Mesendoderm (in vitro differentiated cells): ENCODE results near the gene FASTKD2. TPM values are rescaled to one million over a fixed set of nuclear protein-coding genes. Genes with fewer than 3 reads are reported as not detected.

ENCODE experiments used
- DNase-seq: peaks from one replicate; pipeline ENCODE4 v3.0.0; 2013
- H2AK5ac ChIP-seq: 2 replicates; pipeline ENCODE4 v1.6.1; 2013; ENCODE audit warnings: low read length, inconsistent platforms
- H2BK120ac ChIP-seq: 2 replicates; pipeline ENCODE4 v1.6.1; 2013; ENCODE audit warnings: low read depth, mild to moderate bottlenecking, low read length, moderate library complexity, mixed read lengths
- H2BK15ac ChIP-seq: replicated peaks from 2 replicates; pipeline ENCODE4 v1.6.1; 2013; ENCODE audit warnings: low read depth, mild to moderate bottlenecking, moderate library complexity
- H2BK5ac ChIP-seq: 2 replicates; pipeline ENCODE4 v1.6.1; 2013; ENCODE audit warnings: low read length, inconsistent platforms
- H3K18ac ChIP-seq: 2 replicates; pipeline ENCODE4 v1.6.1; 2013; ENCODE audit warnings: mild to moderate bottlenecking, low read length, mixed read lengths
- H3K23ac ChIP-seq: one replicate; pipeline ENCODE4 v1.6.1; 2013; ENCODE audit warnings: low read length
- H3K27ac ChIP-seq: 2 replicates; pipeline ENCODE4 v1.5.1; 2013; ENCODE audit warnings: low read depth, mild to moderate bottlenecking, inconsistent platforms, low read length, moderate library complexity
- H3K27me3 ChIP-seq: 2 replicates; pipeline ENCODE4 v1.6.1; 2013; ENCODE audit warnings: low read length, control low read depth, mild to moderate bottlenecking, inconsistent platforms; ENCODE audit not compliant: insufficient read depth, poor library complexity
- H3K36me3 ChIP-seq: 2 replicates; pipeline ENCODE4 v1.6.1; 2013; ENCODE audit warnings: low read length, inconsistent platforms; ENCODE audit not compliant: control insufficient read depth, insufficient read depth
- H3K4ac ChIP-seq: one replicate; pipeline ENCODE4 v1.6.1; 2013; ENCODE audit warnings: low read depth, mild to moderate bottlenecking, low read length, moderate library complexity
- H3K4me1 ChIP-seq: 2 replicates; pipeline ENCODE4 v1.6.1; 2013; ENCODE audit warnings: low read depth, low read length, inconsistent platforms; ENCODE audit not compliant: control insufficient read depth
- H3K4me2 ChIP-seq: 2 replicates; pipeline ENCODE4 v1.6.1; 2013; ENCODE audit warnings: low read length
- H3K4me3 ChIP-seq: 2 replicates; pipeline ENCODE4 v1.5.1; 2013; ENCODE audit warnings: mild to moderate bottlenecking, low read length
- H3K56ac ChIP-seq: one replicate; pipeline ENCODE4 v1.6.1; 2013; ENCODE audit warnings: low read length
- H3K79me1 ChIP-seq: 2 replicates; pipeline ENCODE4 v1.6.1; 2013; ENCODE audit warnings: low read length, inconsistent platforms
- H3K79me2 ChIP-seq: 2 replicates; pipeline ENCODE4 v1.6.1; 2013; ENCODE audit warnings: mild to moderate bottlenecking, low read length; ENCODE audit not compliant: control insufficient read depth, insufficient read depth
- H3K9ac ChIP-seq: 2 replicates; pipeline ENCODE4 v1.6.1; 2013; ENCODE audit warnings: low read length, inconsistent platforms
- H4K5ac ChIP-seq: one replicate; pipeline ENCODE4 v1.6.1; 2013; ENCODE audit warnings: low read length
- H4K8ac ChIP-seq: one replicate; pipeline ENCODE4 v1.6.1; 2013; ENCODE audit warnings: low read depth, mild to moderate bottlenecking, control low read depth, low read length, moderate library complexity
- WGBS: extraction: QIAGEN DNeasy Blood & Tissue Kit; methylation state at CpG from one replicate; pipeline ENCODE4 v1.1.7; 2013; ENCODE audit warnings: low lambda C conversion rate, missing lambda C conversion rate; ENCODE audit not compliant: insufficient coverage; ENCODE audit errors: extremely low coverage; 5-methylcytosine and 5-hydroxymethylcytosine counted together
- polyA plus RNA-seq, 2 experiments: library from polyadenylated mRNA; stranded (reverse); fragments of 200-250 nt; gene quantifications; one replicate each; pipeline ENCODE4 v1.2.3, GENCODE V29; 2013

The FASTKD2 gene
- polyA plus RNA-seq (2013, experiment 1 of 2), result 30.1 TPM
- polyA plus RNA-seq (2013, experiment 2 of 2), result 29.6 TPM

DNA sequence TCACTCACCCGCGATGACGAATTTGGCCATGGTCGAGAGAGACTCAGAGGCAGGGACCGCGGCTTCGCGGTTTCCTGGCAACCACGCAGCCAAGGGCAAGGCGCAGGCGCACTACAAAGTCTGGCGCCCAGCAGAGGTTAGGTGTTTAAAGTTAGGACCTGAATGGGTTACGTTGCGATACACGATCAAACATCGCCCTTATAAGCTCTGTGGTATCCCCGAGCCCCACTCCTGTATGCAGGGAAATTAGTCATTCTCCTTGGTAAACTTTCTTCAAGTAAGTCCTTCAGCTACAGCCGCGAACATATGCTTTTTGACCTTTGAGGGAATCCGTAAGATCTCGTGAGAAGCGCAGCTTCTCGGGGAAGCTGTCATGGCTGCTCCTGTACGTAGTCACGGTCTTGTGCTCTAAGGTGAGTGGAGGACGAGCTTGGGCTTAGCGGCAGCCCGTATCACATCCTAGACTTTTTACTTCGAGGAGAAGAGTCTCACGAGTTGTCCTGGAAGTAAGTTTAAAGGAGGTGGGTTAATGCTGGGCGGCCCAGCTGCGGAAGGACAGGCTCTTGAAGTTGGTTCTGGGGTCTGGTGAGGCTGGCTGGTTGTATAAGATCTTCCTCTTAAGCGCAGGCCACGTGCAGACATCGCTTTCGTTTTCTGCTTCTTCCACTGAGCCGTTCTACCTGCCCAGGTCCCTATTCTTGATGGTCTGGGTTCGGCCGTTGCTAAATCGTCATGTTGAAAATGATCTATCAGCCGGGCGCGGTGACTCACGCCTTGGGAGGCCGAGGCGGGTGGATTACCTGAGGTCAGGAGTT is at the start of gene FASTKD2, which contains the start of gene MDH1B:
Gene FASTKD2, plus strand, starts transcription at position 365 of the 815 bp plus-strand sequence. CDS start 1,088 bp downstream, outside the sequence.
Gene MDH1B, minus strand, starts transcription at position 87 of the 815 bp plus-strand sequence. Its CDS starts 57 bp downstream, at position 30.
- no peak within 1 kb of the TSS for H3K4ac ChIP-seq
- no CpG with 5 or more reads among the region's 46 CpGs for WGBS
- peaks cover 11% of the 10 kb centered on the region for H3K79me2 ChIP-seq
- H3K27ac ChIP-seq, result no peak within 1 kb of the TSS
- peak within 1 kb of the TSS; percentile 92 for H2BK5ac ChIP-seq
- H3K4me1 ChIP-seq, result no peaks in the 10 kb centered on the region
- peak within 1 kb of the TSS; percentile 97 for H3K4me3 ChIP-seq
- H4K8ac ChIP-seq, result no peak within 1 kb of the TSS
- no peak within 1 kb of the TSS for H2BK15ac ChIP-seq
- no peak within 1 kb of the TSS for H2BK120ac ChIP-seq
- H3K79me1 ChIP-seq, result peaks cover 10% of the 10 kb centered on the region
- peak within 1 kb of the TSS; percentile 96 for H4K5ac ChIP-seq
- H3K18ac ChIP-seq, result no peak within 1 kb of the TSS
- DNase-seq, result peak; percentile 98
- peak within 1 kb of the TSS; percentile 94 for H3K56ac ChIP-seq
- peak within 1 kb of the TSS; percentile 92 for H3K9ac ChIP-seq
- no peak within 1 kb of the TSS for H3K23ac ChIP-seq
- no peak within 1 kb of the TSS for H2AK5ac ChIP-seq
- no peaks in the 10 kb centered on the region for H3K27me3 ChIP-seq
- peak within 1 kb of the TSS; percentile 63 for H3K4me2 ChIP-seq
- H3K36me3 ChIP-seq, result no peaks in the 10 kb centered on the region

DNA sequence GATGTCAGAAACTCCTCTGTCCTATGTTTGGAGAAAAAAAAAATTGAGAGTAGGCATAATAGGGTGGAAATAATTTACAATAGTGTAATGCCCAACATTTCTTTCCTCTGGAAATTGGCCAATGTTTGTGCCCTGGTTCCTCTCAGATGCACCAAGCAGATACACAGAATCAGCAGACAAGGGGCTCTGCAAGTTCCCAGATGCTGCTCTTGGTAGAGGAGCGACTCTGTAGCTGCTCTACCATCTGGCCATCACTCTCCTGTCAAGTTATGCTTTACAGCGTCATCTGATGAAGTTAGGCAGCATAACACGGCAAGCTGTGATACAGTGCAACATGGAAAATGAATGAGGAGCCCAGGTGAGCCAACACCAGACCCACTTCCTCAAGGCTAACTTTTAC is 48.8 kb upstream of the FASTKD2 start:
- no CpG with 5 or more reads among the region's 3 CpGs for WGBS
- Histone ChIP-seq H3K18ac (no peak overlapping the region), H3K79me1 (no peaks in the 10 kb centered on the region), H3K56ac (no peak overlapping the region), H3K4me1 (no peaks in the 10 kb centered on the region), H3K79me2 (no peaks in the 10 kb centered on the region), H4K5ac (no peak overlapping the region), H4K8ac (no peak overlapping the region), H3K36me3 (no peaks in the 10 kb centered on the region), H3K27ac (no peak overlapping the region), H2BK5ac (no peak overlapping the region), H2BK15ac (no peak overlapping the region), H3K4me2 (no peak overlapping the region), H3K9ac (no peak overlapping the region), H2AK5ac (no peak overlapping the region), H2BK120ac (no peak overlapping the region), H3K4me3 (no peak overlapping the region), H3K27me3 (no peaks in the 10 kb centered on the region), H3K23ac (no peak overlapping the region), H3K4ac (no peak overlapping the region)
- no peak for DNase-seq

DNA sequence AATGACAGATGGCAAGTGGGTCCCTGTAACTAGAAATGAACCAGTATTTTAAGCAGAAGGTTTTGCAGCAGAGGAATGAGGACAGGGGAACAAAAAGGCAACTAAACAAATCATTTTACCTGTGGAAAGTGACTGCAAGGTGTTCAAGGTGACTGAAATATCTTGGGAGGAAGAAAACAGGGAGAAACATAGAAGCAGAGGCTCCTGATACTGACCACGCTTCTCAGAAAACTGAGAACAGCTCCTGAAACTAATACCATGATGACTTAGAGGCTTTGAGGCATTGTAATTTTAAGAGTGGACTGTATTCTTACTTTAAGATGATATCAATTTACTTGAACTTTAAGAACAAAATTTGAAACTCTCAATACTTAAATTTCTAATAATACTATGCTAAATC is 47.1 kb upstream of the FASTKD2 start, which contains the start of gene DYTN:
Gene DYTN, minus strand, starts transcription at position 101 of the 400 bp plus-strand sequence. CDS start 117 bp downstream, outside the sequence.
- no peaks in the 10 kb centered on the region for H3K79me2 ChIP-seq
- H2AK5ac ChIP-seq, result no peak within 1 kb of the TSS
- no peaks in the 10 kb centered on the region for H3K79me1 ChIP-seq
- H3K23ac ChIP-seq, result no peak within 1 kb of the TSS
- H2BK15ac ChIP-seq, result no peak within 1 kb of the TSS
- no peak within 1 kb of the TSS for H3K56ac ChIP-seq
- no peak within 1 kb of the TSS for H2BK120ac ChIP-seq
- H3K27me3 ChIP-seq, result no peaks in the 10 kb centered on the region
- no peak within 1 kb of the TSS for H4K8ac ChIP-seq
- H2BK5ac ChIP-seq, result no peak within 1 kb of the TSS
- no peaks in the 10 kb centered on the region for H3K4me1 ChIP-seq
- H3K27ac ChIP-seq, result no peak within 1 kb of the TSS
- no peak within 1 kb of the TSS for H3K4me3 ChIP-seq
- no peak within 1 kb of the TSS for H3K9ac ChIP-seq
- H3K18ac ChIP-seq, result no peak within 1 kb of the TSS
- no peaks in the 10 kb centered on the region for H3K36me3 ChIP-seq
- no peak within 1 kb of the TSS for H3K4ac ChIP-seq
- no peak within 1 kb of the TSS for H3K4me2 ChIP-seq
- no CpG with 5 or more reads among the region's 1 CpG for WGBS
- no peak within 1 kb of the TSS for H4K5ac ChIP-seq
- DNase-seq, result no peak

DNA sequence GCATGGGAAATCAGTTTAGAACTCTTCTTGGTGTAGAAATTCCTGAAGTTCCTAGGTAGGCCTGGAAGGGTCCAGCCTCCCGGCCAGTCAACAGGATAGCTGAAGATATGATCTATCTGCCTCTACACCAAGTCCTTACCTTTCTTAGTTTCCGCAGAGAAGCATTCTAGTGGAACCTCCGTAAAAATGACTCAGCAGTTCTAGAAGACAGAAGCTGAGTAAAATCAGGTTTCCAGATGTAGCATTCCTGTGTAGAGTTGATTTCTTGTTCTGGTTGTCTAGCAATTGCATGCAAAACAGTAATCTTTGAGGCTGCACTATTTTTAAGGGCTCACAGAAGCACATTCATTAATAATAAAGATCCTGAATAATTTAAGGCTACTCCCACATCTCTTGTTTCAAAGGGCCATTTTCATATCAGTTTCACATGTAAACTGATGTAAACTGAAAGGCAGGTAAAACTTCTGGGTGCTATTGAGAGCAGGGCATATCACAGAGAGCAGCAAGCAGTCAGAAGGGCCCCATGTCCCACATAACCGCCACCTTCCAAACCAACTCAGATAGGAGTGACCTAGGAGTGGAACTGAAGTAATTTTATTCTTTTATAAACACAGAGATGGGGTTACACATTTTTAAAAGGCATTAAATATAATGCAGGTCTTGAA is 44.0 kb upstream of the FASTKD2 start:
- peak; percentile 2 for DNase-seq
- Histone ChIP-seq H3K18ac (no peak overlapping the region), H3K56ac (no peak overlapping the region), H3K27me3 (no peaks in the 10 kb centered on the region), H3K79me2 (no peaks in the 10 kb centered on the region), H3K27ac (no peak overlapping the region), H3K23ac (no peak overlapping the region), H2BK120ac (no peak overlapping the region), H3K4me1 (no peaks in the 10 kb centered on the region), H3K36me3 (no peaks in the 10 kb centered on the region), H2AK5ac (no peak overlapping the region), H2BK5ac (no peak overlapping the region), H3K9ac (no peak overlapping the region), H3K4me3 (no peak overlapping the region), H3K4ac (no peak overlapping the region), H2BK15ac (no peak overlapping the region), H3K4me2 (no peak overlapping the region), H3K79me1 (no peaks in the 10 kb centered on the region), H4K5ac (no peak overlapping the region), H4K8ac (no peak overlapping the region)
- no CpG with 5 or more reads among the region's 4 CpGs for WGBS

DNA sequence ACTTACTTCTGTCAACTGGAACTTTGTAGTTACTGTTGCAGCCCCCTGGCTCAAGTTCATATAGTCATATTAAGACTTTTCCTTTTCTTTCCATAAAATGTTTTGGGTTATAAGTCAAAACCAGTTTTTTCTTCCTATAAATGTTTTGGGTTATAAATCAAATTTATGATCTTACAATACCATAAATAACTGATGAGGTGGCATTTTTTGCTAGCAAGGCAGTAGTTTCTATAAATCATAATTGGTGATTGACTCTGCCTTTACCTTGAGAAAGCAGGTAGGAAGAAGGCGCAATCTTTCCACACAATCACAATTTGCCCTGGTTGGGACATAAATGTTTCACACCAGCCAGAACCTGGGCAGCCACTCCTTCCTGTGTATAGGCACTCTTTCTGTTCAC is 42.1 kb upstream of the FASTKD2 start:
- no peak overlapping the region for H2BK120ac ChIP-seq
- no peak overlapping the region for H3K56ac ChIP-seq
- no peak overlapping the region for H3K9ac ChIP-seq
- no peak overlapping the region for H3K18ac ChIP-seq
- H2BK15ac ChIP-seq, result no peak overlapping the region
- no peaks in the 10 kb centered on the region for H3K79me2 ChIP-seq
- H3K36me3 ChIP-seq, result no peaks in the 10 kb centered on the region
- no peaks in the 10 kb centered on the region for H3K27me3 ChIP-seq
- H2BK5ac ChIP-seq, result no peak overlapping the region
- H4K5ac ChIP-seq, result no peak overlapping the region
- H3K27ac ChIP-seq, result no peak overlapping the region
- no peak overlapping the region for H2AK5ac ChIP-seq
- H3K4me3 ChIP-seq, result no peak overlapping the region
- no peak overlapping the region for H3K4ac ChIP-seq
- no peaks in the 10 kb centered on the region for H3K4me1 ChIP-seq
- H4K8ac ChIP-seq, result no peak overlapping the region
- H3K79me1 ChIP-seq, result no peaks in the 10 kb centered on the region
- H3K4me2 ChIP-seq, result no peak overlapping the region
- no peak for DNase-seq
- no CpG with 5 or more reads among the region's 1 CpG for WGBS
- no peak overlapping the region for H3K23ac ChIP-seq
